ENCODE measurements around the gene HDAC5. TPM values are rescaled to one million over a fixed set of nuclear protein-coding genes. Genes with fewer than 3 reads are reported as not detected.
"Not testable (repeated sequence)": the region's sequence is repeated elsewhere in the genome, so short reads cannot be mapped to it uniquely, and the experiment has no call there.

The HDAC5 gene
- total and polyA plus RNA-seq, 12 donors = 4.8 to 144 (median 73.0) TPM

DNA sequence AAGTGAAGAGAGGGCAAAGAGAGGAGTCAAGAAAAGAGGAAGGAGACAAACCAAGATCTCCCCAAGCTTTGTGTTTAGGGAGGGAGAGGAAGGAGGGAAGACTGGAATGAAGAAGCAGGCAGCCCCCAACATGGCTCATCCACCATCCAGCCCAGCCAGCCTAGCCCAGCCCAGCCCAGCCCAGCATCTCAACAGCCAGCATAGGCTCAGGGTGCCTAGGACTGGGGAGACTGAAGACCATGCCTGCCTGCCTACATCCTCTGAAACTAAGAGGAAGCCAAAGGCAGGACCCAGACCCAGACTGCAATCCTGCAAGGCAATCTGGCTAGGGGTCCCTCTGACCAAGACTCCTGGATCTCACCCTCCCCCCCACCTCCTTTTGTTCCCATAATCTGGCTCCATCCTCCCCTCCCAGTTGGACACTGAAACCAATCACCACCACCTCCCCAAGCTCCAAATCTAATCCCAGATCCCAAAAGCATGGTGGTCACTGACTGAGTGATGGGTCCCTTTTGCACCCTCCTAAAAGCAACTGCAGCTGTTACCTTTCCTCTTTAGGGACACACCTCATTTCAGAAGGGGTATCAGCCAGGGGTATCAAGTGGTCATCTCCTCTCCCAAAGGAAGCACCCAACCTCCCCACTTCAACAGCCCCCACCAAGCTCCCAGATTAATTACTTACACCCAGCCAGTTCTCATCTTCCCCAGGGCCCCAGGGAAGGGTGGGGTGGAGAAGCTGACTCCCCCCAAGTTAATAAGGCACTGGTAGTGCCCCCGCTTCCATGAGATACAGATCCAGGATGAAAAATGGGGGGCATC lies 1.2 kb downstream of the HDAC5 start:
- WGBS, 4 donors = 50 to 65% (median 58%) methylated on average over 1 of the region's 1 CpG
- intact Hi-C loops (cut with DNase I) = no loop called here
- no peaks in the 10 kb centered on the region for H3K36me3 ChIP-seq (replicated peaks in 1 of 2)
- H3K4me1 ChIP-seq (replicated peaks in 1 of 2) = peaks cover 11 to 21% of the 10 kb centered on the region in 2 donors
- peak overlapping the region in 3 of 4 donors; percentile 34 to 98 (median 77) for H3K4me3 ChIP-seq
- peak overlapping the region in 2 of 5 donors; percentile 16 to 92 for H3K27ac ChIP-seq
- H3K27me3 ChIP-seq = no peaks in the 10 kb centered on the region
- no peaks in the 10 kb centered on the region for H3K9me3 ChIP-seq (replicated peaks in 1 of 3)
- TF ChIP-seq CTCF (IDR thresholded peaks at IDR 0.05) = no peak
- TF ChIP-seq POLR2A (IDR thresholded peaks at IDR 0.05) = no peak
- no peak for DNase-seq

DNA sequence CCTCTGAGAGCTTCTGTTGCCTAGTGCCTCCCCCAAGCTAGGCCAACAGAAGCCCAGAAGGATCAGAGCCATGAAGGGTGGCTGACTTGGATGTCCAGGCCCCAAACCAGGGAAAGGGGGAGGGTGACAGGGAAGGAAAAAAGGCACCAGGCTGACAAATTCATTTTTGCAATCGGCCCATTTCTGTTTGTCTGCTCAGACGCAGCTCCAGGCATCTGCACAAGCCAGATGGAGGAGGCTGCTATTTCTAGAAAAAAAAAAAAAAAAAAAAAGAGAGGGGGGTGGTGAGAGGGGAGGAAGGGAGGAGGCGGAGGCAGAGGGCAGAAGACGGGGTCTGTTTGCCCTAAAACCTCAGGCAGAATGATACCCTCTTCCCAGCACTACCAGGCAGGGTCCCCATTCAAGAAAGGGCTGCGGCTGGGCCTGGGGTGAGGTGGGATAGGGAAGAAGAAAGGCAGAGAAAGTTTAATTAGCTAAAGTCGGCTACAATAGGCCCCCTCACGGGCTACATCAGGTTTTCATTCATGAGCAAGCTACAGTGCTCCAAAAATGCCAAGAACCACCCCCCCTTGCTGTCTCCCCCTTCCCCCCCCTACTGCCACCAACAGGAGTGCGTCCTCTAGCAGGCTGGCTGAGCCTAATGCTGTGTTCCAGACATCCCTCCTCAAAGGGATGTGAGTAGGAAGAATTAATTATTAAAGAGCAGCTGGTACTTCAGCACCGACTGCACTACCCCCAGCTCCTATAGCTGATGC lies 2.4 kb downstream of the HDAC5 start:
- TF ChIP-seq CTCF (IDR thresholded peaks at IDR 0.05) = no peak
- TF ChIP-seq POLR2A (IDR thresholded peaks at IDR 0.05) = no peak
- H3K4me3 ChIP-seq = peak overlapping the region in 1 of 4 donors; percentile 98
- no peaks in the 10 kb centered on the region for H3K27me3 ChIP-seq
- no peak for DNase-seq
- peak overlapping the region in 2 of 5 donors; percentile 16 to 92 for H3K27ac ChIP-seq
- peaks cover 11 to 21% of the 10 kb centered on the region in 2 donors for H3K4me1 ChIP-seq (replicated peaks in 1 of 2)
- intact Hi-C loops (cut with DNase I) = no loop called here
- no peaks in the 10 kb centered on the region for H3K9me3 ChIP-seq (replicated peaks in 1 of 3)
- WGBS, 4 donors = 59 to 66% (median 63%) methylated on average over 9 of the region's 9 CpGs
- H3K36me3 ChIP-seq (replicated peaks in 1 of 2) = peaks cover 0 to 12% of the 10 kb centered on the region in 2 donors

GRCh38 chr17:44120281-44120680 lies 3.2 kb downstream of the HDAC5 start:
- Histone ChIP-seq H3K27ac (peak overlapping the region in 1 of 5 donors; percentile 92), H3K36me3 (replicated peaks in 1 of 2) (peaks cover 0 to 19% of the 10 kb centered on the region in 2 donors), H3K4me1 (replicated peaks in 1 of 2) (peaks cover 11 to 21% of the 10 kb centered on the region in 2 donors)
- 95 to 98% (median 97%) methylated on average over 10 to 11 of the region's 11 CpGs for WGBS, 4 donors
- H3K4me3 ChIP-seq; H3K9me3 ChIP-seq (replicated peaks in 1 of 3); H3K27me3 ChIP-seq; DNase-seq; intact Hi-C loops (cut with DNase I): not testable (repeated sequence)

- DNase-seq = no peak
- intact Hi-C loops (cut with DNase I) = loop anchor here in 1 of 2 donors (5.0 to 10.0 kb wide), 2 partner anchors 37 to 55 kb away; partner anchors contain the start of gene LSM12
- peaks cover 0 to 24% of the 10 kb centered on the region in 2 donors for H3K36me3 ChIP-seq (replicated peaks in 1 of 2)
- H3K27me3 ChIP-seq = no peaks in the 10 kb centered on the region
- H3K4me3 ChIP-seq = no peak overlapping the region
- WGBS, 4 donors = 93 to 100% (median 97%) methylated on average over 2 of the region's 2 CpGs; no CpG with 5 or more reads in 1 of the 4 donors
- H3K27ac ChIP-seq = peak overlapping the region in 1 of 5 donors; percentile 92
- no peaks in the 10 kb centered on the region for H3K9me3 ChIP-seq (replicated peaks in 1 of 3)
- peaks cover 11 to 21% of the 10 kb centered on the region in 2 donors for H3K4me1 ChIP-seq (replicated peaks in 1 of 2)
- TF ChIP-seq CTCF (IDR thresholded peaks at IDR 0.05) (no peak), POLR2A (IDR thresholded peaks at IDR 0.05) (no peak)
Observed at GRCh38 chr17:44119798-44120197, 3.6 kb downstream of the HDAC5 start.

Measured in adrenal gland (tissue), 12 donors.